HG03196 (cell line): ENCODE data around the gene CPTP.

Experiments
- ATAC-seq: cut with Tn5 transposase; IDR thresholded peaks from one replicate; pipeline ENCODE4 v1.9.1; 2021; ENCODE audit not compliant: unreplicated experiment

The CPTP gene

DNA sequence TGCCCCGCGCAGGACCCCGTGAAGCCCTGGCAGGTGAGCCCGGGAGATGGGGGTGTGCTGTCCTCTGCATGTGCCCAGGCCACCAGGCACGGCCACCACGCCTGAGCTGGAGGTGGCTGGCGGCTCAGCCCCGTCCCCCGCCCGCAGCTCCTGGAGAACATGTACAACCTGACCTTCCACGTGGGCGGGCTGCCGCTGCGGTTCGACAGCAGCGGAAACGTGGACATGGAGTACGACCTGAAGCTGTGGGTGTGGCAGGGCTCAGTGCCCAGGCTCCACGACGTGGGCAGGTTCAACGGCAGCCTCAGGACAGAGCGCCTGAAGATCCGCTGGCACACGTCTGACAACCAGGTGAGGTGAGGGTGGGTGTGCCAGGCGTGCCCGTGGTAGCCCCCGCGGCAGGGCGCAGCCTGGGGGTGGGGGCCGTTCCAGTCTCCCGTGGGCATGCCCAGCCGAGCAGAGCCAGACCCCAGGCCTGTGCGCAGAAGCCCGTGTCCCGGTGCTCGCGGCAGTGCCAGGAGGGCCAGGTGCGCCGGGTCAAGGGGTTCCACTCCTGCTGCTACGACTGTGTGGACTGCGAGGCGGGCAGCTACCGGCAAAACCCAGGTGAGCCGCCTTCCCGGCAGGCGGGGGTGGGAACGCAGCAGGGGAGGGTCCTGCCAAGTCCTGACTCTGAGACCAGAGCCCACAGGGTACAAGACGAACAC is 8.3 kb downstream of the CPTP start:
- no peak for ATAC-seq

GRCh38 chr1:1333551-1334241 is 9.1 kb downstream of the CPTP start:
- ATAC-seq = no peak

DNA sequence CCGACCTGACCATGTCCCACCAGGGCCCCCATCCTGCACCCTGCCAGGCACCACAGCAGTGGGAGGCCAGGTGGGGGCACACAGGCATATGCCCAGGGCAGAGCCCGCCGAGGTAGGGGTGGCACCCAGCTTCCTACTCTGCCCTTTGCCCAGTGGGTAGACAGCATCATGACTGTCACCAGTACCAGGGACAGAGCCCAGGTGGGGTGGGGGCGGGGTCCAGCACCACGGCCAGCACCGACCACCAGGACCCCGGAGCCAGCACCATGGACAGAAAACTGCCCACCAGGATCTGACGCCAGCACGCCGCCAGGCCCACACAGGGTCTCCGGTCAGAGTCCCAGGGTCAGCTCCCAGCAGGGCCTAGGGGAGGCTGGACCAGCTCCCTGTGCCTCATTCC is 10.2 kb downstream of the CPTP start:
- no peak for ATAC-seq

DNA sequence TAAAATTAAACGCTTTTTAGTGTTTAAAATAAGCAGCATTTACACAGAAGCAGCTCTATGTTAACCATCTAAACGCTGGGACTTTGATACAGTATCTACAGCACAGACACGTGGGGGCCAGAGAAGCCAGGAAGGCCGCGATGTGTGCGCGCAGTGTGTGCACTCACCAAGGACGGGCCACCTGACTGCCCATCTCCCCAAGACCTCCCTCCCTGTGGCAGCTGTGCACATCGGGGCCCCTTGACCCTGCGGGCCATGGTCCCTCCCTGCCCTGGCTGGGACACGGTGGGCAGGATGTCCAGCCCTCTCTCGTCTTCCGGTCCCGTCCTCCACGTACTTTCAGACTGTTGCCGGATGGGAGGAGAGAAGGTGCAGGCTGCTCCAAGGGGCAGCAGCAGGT is 10.7 kb downstream of the CPTP start:
- no peak for ATAC-seq

DNA sequence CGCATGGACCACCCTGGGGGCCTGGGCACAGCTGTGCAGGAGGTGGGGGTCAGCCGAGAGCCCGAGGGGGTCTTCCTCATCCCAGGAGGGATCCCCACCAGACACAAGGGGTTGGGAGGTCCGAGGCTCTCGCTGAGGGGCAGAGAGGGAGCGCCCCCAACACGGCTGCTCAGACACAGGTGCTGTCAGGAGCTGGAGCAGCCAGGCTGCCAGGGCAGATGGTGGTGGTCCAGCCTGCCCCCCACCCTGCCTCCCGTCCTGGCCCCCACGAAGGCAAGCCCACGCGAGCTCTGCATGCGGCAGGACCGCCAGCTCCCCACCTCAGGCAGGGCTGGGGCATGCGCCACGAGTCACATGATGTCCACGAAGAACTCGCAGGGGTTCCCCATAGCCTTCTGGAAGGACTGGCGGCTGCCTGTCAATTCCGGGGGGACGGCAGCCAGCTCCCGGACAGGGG is 11.2 kb downstream of the CPTP start:
- no peak for ATAC-seq

- no peak for ATAC-seq
These were observed 11.8 kb downstream of the CPTP start for GRCh38 chr1:1336446-1336845.

DNA sequence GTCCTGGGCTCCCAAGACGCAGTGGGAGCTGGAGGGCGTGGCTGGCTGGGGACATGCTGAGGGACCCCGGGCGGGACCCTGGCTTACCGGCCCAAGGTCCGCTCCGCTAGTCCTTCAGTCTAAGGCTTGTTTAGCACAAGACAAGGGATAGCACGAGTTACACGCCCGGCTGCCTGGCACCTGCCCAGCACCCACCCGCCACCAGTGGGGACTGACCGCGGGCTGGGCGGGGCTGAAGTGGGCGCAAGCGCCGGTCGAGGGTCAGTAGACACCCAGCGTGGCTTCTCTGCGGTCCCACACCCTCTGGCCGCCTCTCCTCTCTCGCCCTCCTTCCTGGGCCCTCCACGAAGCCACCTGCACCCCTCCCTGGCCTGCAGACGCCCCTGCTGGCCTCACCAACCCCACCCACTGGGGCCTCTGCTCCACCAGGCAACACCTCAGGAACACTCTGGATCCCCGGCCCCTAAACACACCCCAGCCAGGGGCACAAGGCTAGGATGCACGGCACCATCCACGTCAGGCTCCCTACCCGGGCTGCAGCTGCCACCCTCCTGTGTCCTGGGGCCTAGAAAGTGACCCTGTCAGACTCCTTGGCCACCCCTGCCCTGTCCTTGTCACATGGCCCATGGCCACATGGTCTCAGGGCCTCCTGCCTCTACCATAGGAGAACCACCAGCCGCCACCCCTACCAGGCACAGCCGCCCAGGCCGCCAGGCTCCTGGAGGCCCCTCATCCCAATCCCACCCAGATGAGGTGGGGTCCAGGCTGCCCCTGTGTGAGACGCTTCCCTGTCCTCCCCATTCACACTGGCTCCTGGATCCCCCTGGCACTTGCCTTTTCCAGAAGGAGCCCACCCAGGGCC is 12.6 kb downstream of the CPTP start:
- ATAC-seq = no peak

- ATAC-seq = no peak
These were observed 13.2 kb downstream of the CPTP start for GRCh38 chr1:1337793-1338147.

DNA sequence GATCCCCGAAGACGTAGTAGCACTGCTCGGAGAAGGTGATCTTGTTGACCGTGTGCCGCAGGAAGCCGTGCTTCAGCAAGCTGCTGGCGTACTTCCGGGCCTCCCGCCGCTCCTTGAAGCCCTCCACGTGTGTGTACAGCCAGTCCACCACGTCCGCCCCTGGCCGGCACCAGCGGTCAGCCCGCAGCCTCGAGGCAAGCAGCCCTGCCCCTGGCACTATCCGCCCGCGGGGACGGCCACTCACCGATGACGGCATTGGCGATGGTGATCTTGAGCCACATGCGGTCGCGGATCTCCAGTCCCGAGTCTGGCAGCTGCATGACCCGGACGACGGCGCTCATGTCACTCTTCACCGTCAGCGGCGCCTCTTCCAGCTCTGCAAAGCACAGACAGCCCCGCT is 13.7 kb downstream of the CPTP start:
- ATAC-seq = no peak

DNA sequence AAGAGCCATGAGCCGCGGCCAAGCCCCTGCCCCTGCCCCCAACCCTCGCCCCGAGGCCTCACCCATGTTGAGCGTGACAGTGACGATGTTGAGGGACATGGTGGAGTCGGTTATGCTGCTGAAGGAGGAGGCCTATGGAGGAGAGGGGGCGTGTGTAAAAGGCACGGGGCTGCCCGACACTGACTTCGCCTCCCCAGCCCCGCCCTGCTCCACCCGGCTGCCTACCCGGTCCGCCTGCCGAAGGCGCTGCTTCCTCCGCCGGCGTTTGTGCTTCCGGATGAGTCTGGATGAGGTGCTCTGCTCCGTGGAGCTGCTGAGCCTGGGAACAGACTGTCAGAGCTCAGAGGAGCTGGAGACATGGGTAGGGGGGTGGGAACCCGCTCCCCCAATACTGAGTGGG is 15.6 kb downstream of the CPTP start:
- no peak for ATAC-seq

GRCh38 chr1:1340791-1341548 is 16.4 kb downstream of the CPTP start:
- no peak for ATAC-seq

GRCh38 chr1:1341549-1342021 is 17.0 kb downstream of the CPTP start:
- ATAC-seq = no peak

GRCh38 chr1:1342061-1342562 is 17.5 kb downstream of the CPTP start:
- ATAC-seq = no peak

- no peak for ATAC-seq
These were observed 18.0 kb downstream of the CPTP start for GRCh38 chr1:1342584-1343115.

- ATAC-seq = no peak
These were observed 19.3 kb downstream of the CPTP start for GRCh38 chr1:1343811-1344421.

GRCh38 chr1:1344655-1345361 is 20.2 kb downstream of the CPTP start:
- no peak for ATAC-seq

GRCh38 chr1:1345384-1345783 is 20.8 kb downstream of the CPTP start:
- no peak for ATAC-seq

DNA sequence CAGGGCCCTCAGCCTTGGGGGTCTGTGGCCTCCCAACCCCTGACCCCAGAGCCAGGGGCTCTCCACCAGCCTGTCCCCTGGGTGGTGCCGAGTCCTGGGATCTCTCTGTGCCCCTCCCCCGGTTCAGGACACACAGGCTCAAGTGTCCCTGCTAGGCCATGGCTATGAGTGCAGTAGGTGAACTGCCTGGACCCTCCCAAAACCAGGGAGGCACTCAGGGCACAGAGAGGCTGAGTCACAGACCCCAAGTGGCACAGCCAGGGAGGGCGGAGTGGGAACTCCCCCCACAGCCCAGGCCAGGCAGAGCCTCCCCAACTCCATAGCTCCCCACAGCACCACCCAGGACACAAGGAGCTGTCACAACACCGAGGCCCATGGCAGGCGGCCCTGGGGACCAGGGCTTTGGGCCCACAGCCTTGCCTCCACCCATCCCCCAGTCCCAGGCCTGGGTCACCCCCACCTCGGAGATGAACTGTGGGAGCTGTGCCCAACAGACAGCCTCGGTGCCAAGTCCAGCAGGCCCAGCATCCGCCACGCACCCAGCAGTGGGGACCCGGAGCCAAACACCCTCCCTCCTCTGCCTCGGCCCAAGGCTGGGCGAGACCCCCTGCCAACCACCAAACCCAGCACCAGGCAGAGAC is 21.4 kb downstream of the CPTP start:
- no peak for ATAC-seq

DNA sequence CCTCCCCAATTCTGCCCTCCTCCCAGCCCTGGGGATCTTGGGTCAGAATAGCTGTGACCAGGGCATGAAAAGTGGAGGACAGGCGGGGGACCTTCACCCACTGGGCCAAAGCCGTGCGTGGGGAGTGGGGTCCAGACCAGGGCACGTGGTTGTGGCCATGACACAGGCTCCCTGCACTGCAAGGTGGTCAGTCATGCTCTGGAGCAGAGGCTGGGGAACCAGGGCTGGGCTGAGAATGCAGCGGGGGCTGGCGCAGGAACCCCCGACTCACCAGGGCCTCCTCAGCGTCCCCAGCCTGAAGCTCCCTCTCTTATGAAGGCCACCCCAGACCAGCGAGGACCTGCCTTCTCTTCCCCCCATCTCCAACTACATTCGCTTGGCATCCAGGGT is 21.9 kb downstream of the CPTP start:
- no peak for ATAC-seq
